HEK293 (cell line): ENCODE data around the gene CRTAC1.

ENCODE experiments used
- CTCF ChIA-PET: fragments of 350-600 bp; formaldehyde crosslinking; extraction: SDS; loops from one replicate; lab custom pipeline; 2021; ENCODE audit warnings: antibody characterized with exemption; lab: Yijun Ruan, JAX
- POLR2A ChIA-PET: fragments of 300-600 bp; formaldehyde crosslinking; extraction: SDS; loops from one replicate; lab custom pipeline; 2020; ENCODE audit warnings: antibody characterized with exemption, inconsistent platforms; lab: Yijun Ruan, JAX
- H3K27ac ChIP-seq: fragments of 200-500 bp; sonication (Bioruptor generic); 2 replicates; pipeline ENCODE4 v1.5.1; 2014; ENCODE audit warnings: low read depth, low read length, control low read depth, inconsistent platforms; ENCODE audit errors: extremely low read depth
- H3K36me3 ChIP-seq, 2 experiments: fragments of 200-500 bp in 1 of 2; sonication (Bioruptor generic) in 1 of 2; 1 replicate in 1 of 2; 2 replicates in 1 of 2; pipeline ENCODE4 v1.5.1; 2014 to 2017; ENCODE audit warnings: inconsistent platforms in 2 of 2, low read length in 2 of 2; ENCODE audit not compliant: control insufficient read depth in 2 of 2, insufficient read depth in 1 of 2
- H3K4me1 ChIP-seq: fragments of 200-500 bp; sonication (Bioruptor generic); 2 replicates; pipeline ENCODE4 v1.5.1; 2014; ENCODE audit warnings: mild to moderate bottlenecking, low read length, inconsistent platforms; ENCODE audit not compliant: control insufficient read depth, insufficient read depth
- H3K4me3 ChIP-seq: 2 replicates; pipeline ENCODE4 v1.5.1; 2011; ENCODE audit warnings: low read depth, mild to moderate bottlenecking, control low read depth, low read length, moderate library complexity
- H3K9me3 ChIP-seq: fragments of 200-500 bp; sonication (Bioruptor generic); 2 replicates; pipeline ENCODE4 v1.5.1; 2014; ENCODE audit warnings: low read depth, low read length, inconsistent platforms; ENCODE audit not compliant: control insufficient read depth, insufficient read depth
- IKZF3 ChIP-seq: fragments of 450-650 bp; IDR thresholded peaks from 2 replicates; pipeline ENCODE4 v1.5.0; 2018; ENCODE audit warnings: missing biosample characterization, mild to moderate bottlenecking, missing genetic modification characterization, moderate library complexity
- KLF1 ChIP-seq: fragments of 450-650 bp; formaldehyde crosslinking; IDR thresholded peaks from 2 replicates; pipeline ENCODE4 v1.5.1; 2016; ENCODE audit warnings: missing biosample characterization, missing genetic modification characterization
- SCRT1 ChIP-seq: fragments of 450-650 bp; formaldehyde crosslinking; IDR thresholded peaks from 2 replicates; pipeline ENCODE4 v1.5.1; 2016; ENCODE audit warnings: missing biosample characterization, missing genetic modification characterization, borderline replicate concordance
- SCRT2 ChIP-seq: fragments of 450-650 bp; formaldehyde crosslinking; IDR thresholded peaks from 2 replicates; pipeline ENCODE4 v1.5.1; 2016; ENCODE audit warnings: missing biosample characterization, missing genetic modification characterization
- SP2 ChIP-seq: fragments of 450-650 bp; formaldehyde crosslinking; IDR thresholded peaks from 2 replicates; pipeline ENCODE4 v1.5.1; 2016; ENCODE audit warnings: missing biosample characterization, missing genetic modification characterization
- ZBTB20 ChIP-seq: fragments of 450-650 bp; formaldehyde crosslinking; IDR thresholded peaks from 2 replicates; pipeline ENCODE4 v1.5.1; 2016; ENCODE audit warnings: missing biosample characterization, missing genetic modification characterization
- ZBTB7A ChIP-seq: fragments of 450-650 bp; formaldehyde crosslinking; IDR thresholded peaks from 2 replicates; pipeline ENCODE4 v1.5.1; 2016; ENCODE audit warnings: low read depth, missing biosample characterization, missing genetic modification characterization
- ZNF133 ChIP-seq: fragments of 450-650 bp; formaldehyde crosslinking; IDR thresholded peaks from 2 replicates; pipeline ENCODE4 v1.5.1; 2016; ENCODE audit warnings: missing biosample characterization, missing genetic modification characterization
- ZNF23 ChIP-seq: fragments of 450-650 bp; formaldehyde crosslinking; IDR thresholded peaks from 2 replicates; pipeline ENCODE4 v1.5.1; 2016; ENCODE audit warnings: missing biosample characterization, missing genetic modification characterization, borderline replicate concordance
- ZNF292 ChIP-seq: fragments of 450-650 bp; formaldehyde crosslinking; IDR thresholded peaks from 2 replicates; pipeline ENCODE4 v1.5.1; 2016; ENCODE audit warnings: low read depth, missing biosample characterization, missing genetic modification characterization, borderline replicate concordance
- ZNF423 ChIP-seq: fragments of 450-650 bp; formaldehyde crosslinking; IDR thresholded peaks from 2 replicates; pipeline ENCODE4 v1.5.1; 2016; ENCODE audit warnings: missing biosample characterization, missing genetic modification characterization
- ZNF426 ChIP-seq: fragments of 450-650 bp; formaldehyde crosslinking; IDR thresholded peaks from 2 replicates; pipeline ENCODE4 v1.5.1; 2017; ENCODE audit warnings: missing biosample characterization, missing genetic modification characterization, mild to moderate bottlenecking, inconsistent platforms, moderate library complexity
- ZNF529 ChIP-seq: fragments of 450-650 bp; formaldehyde crosslinking; IDR thresholded peaks from 2 replicates; pipeline ENCODE4 v1.5.1; 2017; ENCODE audit warnings: missing genetic modification characterization, missing biosample characterization; ENCODE audit not compliant: insufficient replicate concordance
- ZNF549 ChIP-seq: fragments of 450-650 bp; IDR thresholded peaks from 2 replicates; pipeline ENCODE4 v1.5.1; 2018; ENCODE audit warnings: missing biosample characterization, missing genetic modification characterization, mild to moderate bottlenecking, inconsistent platforms, moderate library complexity
- ZNF670 ChIP-seq: fragments of 450-650 bp; formaldehyde crosslinking; IDR thresholded peaks from 2 replicates; pipeline ENCODE4 v1.5.1; 2016; ENCODE audit warnings: missing biosample characterization, missing genetic modification characterization, low read depth
- ZNF707 ChIP-seq: fragments of 450-650 bp; formaldehyde crosslinking; IDR thresholded peaks from 2 replicates; pipeline ENCODE4 v1.5.1; 2016; ENCODE audit warnings: missing biosample characterization, missing genetic modification characterization
- ZNF837 ChIP-seq: fragments of 450-650 bp; formaldehyde crosslinking; IDR thresholded peaks from 2 replicates; pipeline ENCODE4 v1.5.1; 2016; ENCODE audit warnings: missing biosample characterization, missing genetic modification characterization
- TF ChIP-seq, protein P1 (sequence below): fragments of 450-650 bp; formaldehyde crosslinking; IDR thresholded peaks from 2 replicates; pipeline ENCODE4 v1.5.1; 2016; ENCODE audit warnings: missing biosample characterization, missing genetic modification characterization, low read depth
- TF ChIP-seq, protein P2 (sequence below): fragments of 450-650 bp; formaldehyde crosslinking; IDR thresholded peaks from 2 replicates; pipeline ENCODE4 v1.5.1; 2016; ENCODE audit warnings: missing biosample characterization, missing genetic modification characterization
- TF ChIP-seq, protein P3 (sequence below): fragments of 450-650 bp; formaldehyde crosslinking; IDR thresholded peaks from 2 replicates; pipeline ENCODE4 v1.5.1; 2017; ENCODE audit warnings: missing biosample characterization, missing genetic modification characterization
- TF ChIP-seq, protein P4 (sequence below): fragments of 450-650 bp; formaldehyde crosslinking; IDR thresholded peaks from 2 replicates; pipeline ENCODE4 v1.5.1; 2016; ENCODE audit warnings: missing biosample characterization, missing genetic modification characterization
- TF ChIP-seq, protein P5 (sequence below): fragments of 450-650 bp; formaldehyde crosslinking; IDR thresholded peaks from 2 replicates; pipeline ENCODE4 v1.5.1; 2017; ENCODE audit warnings: missing biosample characterization, missing genetic modification characterization
- TF ChIP-seq, protein P6 (sequence below): fragments of 450-650 bp; formaldehyde crosslinking; IDR thresholded peaks from 2 replicates; pipeline ENCODE4 v1.5.1; 2016; ENCODE audit warnings: missing biosample characterization, missing genetic modification characterization
- TF ChIP-seq, protein P7 (sequence below): fragments of 450-650 bp; formaldehyde crosslinking; IDR thresholded peaks from 2 replicates; pipeline ENCODE4 v1.5.1; 2016; ENCODE audit warnings: missing biosample characterization, missing genetic modification characterization

The CRTAC1 gene

DNA sequence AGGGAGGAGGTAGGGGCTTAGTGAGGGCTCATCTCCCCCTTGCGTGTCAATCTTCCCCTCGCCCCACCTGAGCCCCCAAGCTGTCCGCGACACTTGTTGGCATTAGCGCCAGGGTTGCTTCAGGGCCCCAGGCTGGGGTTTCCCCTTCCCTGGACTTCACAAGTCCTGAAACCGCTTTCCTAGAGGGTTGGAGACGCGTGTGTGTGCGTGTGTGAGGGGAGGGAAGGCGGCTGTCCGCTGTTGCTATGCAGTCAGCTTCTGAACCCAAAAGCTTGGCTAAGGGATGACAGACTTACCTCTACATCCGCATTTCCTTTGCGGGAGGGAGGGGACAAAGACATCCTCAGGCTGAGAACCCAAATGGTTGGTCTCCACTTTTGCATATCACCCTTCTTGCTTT is 180.0 kb downstream of the CRTAC1 start:
- Histone ChIP-seq H3K27ac (no peak overlapping the region), H3K4me1 (no peaks in the 10 kb centered on the region), H3K4me3 (no peak overlapping the region), H3K9me3 (no peaks in the 10 kb centered on the region), H3K36me3 (no peaks in the 10 kb centered on the region)
- CTCF ChIA-PET, result interaction anchor here (0.6 to 1.5 kb wide), 3 partner anchors 11 to 104 kb away, joined by 3 to 5 read pairs (median 3); no protein-coding TSS in a partner anchor
- POLR2A ChIA-PET, result interaction anchor here (0.5 kb wide), 1 partner anchor 35 kb away, joined by 3 read pairs; no protein-coding TSS in a partner anchor
- TF ChIP-seq, protein P1, sequence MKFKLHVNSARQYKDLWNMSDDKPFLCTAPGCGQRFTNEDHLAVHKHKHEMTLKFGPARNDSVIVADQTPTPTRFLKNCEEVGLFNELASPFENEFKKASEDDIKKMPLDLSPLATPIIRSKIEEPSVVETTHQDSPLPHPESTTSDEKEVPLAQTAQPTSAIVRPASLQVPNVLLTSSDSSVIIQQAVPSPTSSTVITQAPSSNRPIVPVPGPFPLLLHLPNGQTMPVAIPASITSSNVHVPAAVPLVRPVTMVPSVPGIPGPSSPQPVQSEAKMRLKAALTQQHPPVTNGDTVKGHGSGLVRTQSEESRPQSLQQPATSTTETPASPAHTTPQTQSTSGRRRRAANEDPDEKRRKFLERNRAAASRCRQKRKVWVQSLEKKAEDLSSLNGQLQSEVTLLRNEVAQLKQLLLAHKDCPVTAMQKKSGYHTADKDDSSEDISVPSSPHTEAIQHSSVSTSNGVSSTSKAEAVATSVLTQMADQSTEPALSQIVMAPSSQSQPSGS (tag by site-specific recombination), result no peak
- TF ChIP-seq ZNF423 (tag by site-specific recombination) (no peak), ZNF549 (tag by site-specific recombination) (no peak), ZNF707 (tag by site-specific recombination) (no peak), ZNF426 (tag by site-specific recombination) (no peak), ZNF670 (tag by site-specific recombination) (no peak), ZNF837 (no peak), SCRT2 (tag by site-specific recombination) (peak; percentile 62), IKZF3 (no peak), ZNF23 (tag by site-specific recombination) (no peak), ZBTB20 (tag by site-specific recombination) (peak; percentile 25; the same call in 1 of the 2 replicates), ZNF133 (tag by site-specific recombination) (no peak), ZNF529 (no peak), KLF1 (tag by site-specific recombination) (no peak), ZBTB7A (tag by site-specific recombination) (no peak), SCRT1 (0 out of 2 replicates have a peak, but pooled peaks have one; percentile 21), SP2 (0 out of 2 replicates have a peak, but pooled peaks have one; percentile 3), ZNF292 (no peak)
- TF ChIP-seq, protein P2, sequence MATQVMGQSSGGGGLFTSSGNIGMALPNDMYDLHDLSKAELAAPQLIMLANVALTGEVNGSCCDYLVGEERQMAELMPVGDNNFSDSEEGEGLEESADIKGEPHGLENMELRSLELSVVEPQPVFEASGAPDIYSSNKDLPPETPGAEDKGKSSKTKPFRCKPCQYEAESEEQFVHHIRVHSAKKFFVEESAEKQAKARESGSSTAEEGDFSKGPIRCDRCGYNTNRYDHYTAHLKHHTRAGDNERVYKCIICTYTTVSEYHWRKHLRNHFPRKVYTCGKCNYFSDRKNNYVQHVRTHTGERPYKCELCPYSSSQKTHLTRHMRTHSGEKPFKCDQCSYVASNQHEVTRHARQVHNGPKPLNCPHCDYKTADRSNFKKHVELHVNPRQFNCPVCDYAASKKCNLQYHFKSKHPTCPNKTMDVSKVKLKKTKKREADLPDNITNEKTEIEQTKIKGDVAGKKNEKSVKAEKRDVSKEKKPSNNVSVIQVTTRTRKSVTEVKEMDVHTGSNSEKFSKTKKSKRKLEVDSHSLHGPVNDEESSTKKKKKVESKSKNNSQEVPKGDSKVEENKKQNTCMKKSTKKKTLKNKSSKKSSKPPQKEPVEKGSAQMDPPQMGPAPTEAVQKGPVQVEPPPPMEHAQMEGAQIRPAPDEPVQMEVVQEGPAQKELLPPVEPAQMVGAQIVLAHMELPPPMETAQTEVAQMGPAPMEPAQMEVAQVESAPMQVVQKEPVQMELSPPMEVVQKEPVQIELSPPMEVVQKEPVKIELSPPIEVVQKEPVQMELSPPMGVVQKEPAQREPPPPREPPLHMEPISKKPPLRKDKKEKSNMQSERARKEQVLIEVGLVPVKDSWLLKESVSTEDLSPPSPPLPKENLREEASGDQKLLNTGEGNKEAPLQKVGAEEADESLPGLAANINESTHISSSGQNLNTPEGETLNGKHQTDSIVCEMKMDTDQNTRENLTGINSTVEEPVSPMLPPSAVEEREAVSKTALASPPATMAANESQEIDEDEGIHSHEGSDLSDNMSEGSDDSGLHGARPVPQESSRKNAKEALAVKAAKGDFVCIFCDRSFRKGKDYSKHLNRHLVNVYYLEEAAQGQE (tag by site-specific recombination), result 0 out of 2 replicates have a peak, but pooled peaks have one; percentile 21
- TF ChIP-seq, protein P3, sequence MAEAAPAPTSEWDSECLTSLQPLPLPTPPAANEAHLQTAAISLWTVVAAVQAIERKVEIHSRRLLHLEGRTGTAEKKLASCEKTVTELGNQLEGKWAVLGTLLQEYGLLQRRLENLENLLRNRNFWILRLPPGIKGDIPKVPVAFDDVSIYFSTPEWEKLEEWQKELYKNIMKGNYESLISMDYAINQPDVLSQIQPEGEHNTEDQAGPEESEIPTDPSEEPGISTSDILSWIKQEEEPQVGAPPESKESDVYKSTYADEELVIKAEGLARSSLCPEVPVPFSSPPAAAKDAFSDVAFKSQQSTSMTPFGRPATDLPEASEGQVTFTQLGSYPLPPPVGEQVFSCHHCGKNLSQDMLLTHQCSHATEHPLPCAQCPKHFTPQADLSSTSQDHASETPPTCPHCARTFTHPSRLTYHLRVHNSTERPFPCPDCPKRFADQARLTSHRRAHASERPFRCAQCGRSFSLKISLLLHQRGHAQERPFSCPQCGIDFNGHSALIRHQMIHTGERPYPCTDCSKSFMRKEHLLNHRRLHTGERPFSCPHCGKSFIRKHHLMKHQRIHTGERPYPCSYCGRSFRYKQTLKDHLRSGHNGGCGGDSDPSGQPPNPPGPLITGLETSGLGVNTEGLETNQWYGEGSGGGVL (tag by site-specific recombination), result peak; percentile 60; the same call in 1 of the 2 replicates
- TF ChIP-seq, protein P4, sequence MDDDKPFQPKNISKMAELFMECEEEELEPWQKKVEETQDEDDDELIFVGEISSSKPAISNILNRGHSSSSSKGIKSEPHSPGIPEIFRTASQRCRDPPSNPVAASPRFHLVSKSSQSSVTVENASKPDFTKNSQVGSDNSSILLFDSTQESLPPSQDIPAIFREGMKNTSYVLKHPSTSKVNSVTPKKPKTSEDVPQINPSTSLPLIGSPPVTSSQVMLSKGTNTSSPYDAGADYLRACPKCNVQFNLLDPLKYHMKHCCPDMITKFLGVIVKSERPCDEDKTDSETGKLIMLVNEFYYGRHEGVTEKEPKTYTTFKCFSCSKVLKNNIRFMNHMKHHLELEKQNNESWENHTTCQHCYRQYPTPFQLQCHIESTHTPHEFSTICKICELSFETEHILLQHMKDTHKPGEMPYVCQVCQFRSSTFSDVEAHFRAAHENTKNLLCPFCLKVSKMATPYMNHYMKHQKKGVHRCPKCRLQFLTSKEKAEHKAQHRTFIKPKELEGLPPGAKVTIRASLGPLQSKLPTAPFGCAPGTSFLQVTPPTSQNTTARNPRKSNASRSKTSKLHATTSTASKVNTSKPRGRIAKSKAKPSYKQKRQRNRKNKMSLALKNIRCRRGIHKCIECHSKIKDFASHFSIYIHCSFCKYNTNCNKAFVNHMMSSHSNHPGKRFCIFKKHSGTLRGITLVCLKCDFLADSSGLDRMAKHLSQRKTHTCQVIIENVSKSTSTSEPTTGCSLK (tag by site-specific recombination), result no peak
- TF ChIP-seq, protein P5, sequence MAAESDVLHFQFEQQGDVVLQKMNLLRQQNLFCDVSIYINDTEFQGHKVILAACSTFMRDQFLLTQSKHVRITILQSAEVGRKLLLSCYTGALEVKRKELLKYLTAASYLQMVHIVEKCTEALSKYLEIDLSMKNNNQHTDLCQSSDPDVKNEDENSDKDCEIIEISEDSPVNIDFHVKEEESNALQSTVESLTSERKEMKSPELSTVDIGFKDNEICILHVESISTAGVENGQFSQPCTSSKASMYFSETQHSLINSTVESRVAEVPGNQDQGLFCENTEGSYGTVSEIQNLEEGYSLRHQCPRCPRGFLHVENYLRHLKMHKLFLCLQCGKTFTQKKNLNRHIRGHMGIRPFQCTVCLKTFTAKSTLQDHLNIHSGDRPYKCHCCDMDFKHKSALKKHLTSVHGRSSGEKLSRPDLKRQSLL (tag by site-specific recombination), result no peak
- TF ChIP-seq, protein P6, sequence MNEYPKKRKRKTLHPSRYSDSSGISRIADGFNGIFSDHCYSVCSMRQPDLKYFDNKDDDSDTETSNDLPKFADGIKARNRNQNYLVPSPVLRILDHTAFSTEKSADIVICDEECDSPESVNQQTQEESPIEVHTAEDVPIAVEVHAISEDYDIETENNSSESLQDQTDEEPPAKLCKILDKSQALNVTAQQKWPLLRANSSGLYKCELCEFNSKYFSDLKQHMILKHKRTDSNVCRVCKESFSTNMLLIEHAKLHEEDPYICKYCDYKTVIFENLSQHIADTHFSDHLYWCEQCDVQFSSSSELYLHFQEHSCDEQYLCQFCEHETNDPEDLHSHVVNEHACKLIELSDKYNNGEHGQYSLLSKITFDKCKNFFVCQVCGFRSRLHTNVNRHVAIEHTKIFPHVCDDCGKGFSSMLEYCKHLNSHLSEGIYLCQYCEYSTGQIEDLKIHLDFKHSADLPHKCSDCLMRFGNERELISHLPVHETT (tag by site-specific recombination), result no peak
- TF ChIP-seq, protein P7, sequence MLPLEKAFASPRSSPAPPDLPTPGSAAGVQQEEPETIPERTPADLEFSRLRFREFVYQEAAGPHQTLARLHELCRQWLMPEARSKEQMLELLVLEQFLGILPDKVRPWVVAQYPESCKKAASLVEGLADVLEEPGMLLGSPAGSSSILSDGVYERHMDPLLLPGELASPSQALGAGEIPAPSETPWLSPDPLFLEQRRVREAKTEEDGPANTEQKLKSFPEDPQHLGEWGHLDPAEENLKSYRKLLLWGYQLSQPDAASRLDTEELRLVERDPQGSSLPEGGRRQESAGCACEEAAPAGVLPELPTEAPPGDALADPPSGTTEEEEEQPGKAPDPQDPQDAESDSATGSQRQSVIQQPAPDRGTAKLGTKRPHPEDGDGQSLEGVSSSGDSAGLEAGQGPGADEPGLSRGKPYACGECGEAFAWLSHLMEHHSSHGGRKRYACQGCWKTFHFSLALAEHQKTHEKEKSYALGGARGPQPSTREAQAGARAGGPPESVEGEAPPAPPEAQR (tag by site-specific recombination), result no peak
